Measurements from ENCODE around the gene ABCB11.

DNA sequence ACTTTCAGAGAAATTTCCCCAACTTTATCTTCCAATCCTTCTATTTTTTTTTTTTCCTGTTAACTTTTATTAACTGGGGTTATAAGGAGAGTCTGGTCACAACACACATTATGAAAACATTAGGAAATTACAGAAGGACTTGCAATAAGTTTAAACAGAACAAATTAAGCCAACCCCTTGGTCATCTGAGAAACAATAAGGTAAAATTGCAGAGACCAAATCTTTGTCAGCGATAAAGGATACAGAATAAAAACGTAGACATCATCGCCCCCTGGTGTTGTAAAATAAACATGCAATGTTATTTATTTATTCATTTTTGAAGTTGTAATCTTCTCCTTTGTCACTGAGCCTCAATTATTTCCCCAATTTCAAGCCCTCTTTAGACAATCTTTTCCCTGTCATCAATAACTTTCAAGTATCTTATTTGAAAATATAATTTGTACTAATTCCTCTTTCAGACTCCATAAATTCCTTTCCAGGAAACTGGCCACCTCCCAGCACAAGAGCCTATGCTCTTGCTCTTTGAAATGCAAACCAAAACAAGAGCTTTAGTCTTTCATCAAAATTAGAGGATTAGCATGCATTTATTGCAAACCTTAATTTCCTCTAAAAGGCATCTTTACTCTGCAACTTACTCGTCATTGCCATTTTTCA lies 110.5 kb downstream of the ABCB11 start:
- TF ChIP-seq POLR2A (IDR thresholded peaks at IDR 0.05; ENCODE audit: extremely low read depth, insufficient read length): no peak
- TF ChIP-seq, protein P1, sequence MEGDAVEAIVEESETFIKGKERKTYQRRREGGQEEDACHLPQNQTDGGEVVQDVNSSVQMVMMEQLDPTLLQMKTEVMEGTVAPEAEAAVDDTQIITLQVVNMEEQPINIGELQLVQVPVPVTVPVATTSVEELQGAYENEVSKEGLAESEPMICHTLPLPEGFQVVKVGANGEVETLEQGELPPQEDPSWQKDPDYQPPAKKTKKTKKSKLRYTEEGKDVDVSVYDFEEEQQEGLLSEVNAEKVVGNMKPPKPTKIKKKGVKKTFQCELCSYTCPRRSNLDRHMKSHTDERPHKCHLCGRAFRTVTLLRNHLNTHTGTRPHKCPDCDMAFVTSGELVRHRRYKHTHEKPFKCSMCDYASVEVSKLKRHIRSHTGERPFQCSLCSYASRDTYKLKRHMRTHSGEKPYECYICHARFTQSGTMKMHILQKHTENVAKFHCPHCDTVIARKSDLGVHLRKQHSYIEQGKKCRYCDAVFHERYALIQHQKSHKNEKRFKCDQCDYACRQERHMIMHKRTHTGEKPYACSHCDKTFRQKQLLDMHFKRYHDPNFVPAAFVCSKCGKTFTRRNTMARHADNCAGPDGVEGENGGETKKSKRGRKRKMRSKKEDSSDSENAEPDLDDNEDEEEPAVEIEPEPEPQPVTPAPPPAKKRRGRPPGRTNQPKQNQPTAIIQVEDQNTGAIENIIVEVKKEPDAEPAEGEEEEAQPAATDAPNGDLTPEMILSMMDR (IDR thresholded peaks at IDR 0.05; ENCODE audit: low read depth, low read length): peak; percentile 24
